T follicular helper cell (primary cell): ENCODE data around the gene TLCD5.

Experiments used
- DNase-seq: peaks from one replicate; pipeline ENCODE4 v3.0.0-alpha.2; 2020; ENCODE audit warnings: low read depth

The TLCD5 gene

DNA sequence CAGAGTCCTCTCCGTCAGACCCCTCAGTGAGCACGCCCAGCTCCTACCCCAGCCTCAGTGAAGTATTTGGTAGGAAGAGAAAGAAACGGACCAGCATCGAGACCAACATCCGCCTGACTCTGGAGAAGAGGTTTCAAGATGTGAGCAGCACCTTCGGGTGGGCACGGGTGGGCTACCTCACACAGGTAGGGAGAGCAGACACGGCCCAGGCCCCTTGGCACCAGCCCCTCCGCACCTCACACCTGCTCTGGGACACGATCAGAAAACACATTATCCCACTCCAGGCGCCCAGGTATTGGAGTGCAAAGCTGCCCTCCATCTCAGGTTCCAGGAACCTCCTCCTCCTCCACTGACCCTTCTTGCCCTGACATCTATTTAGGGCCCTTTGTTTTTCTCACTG lies 17.6 kb upstream of the TLCD5 start:
- no peak for DNase-seq

GRCh38 chr11:120308081-120308480 lies 17.0 kb upstream of the TLCD5 start:
- DNase-seq: no peak

DNA sequence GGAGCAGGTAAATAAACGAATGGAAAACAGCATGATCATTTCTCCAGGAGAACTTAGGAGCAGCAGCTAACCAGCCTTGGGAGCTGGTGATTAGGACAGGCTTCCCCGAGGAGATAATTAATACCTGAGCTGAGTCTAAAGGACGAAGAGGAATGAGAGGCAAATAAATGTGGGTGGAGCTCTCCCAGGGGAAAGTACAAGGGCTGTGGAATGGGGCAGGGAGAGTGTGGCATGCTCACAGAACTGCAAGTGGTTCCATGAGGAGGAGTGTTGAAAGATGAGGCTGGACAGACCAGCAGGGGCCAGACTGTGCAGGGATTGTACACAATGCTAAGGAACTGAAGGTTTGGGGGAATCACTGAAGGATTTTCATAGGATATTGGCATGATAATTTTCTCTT lies 14.2 kb upstream of the TLCD5 start:
- DNase-seq: no peak

GRCh38 chr11:120314861-120315260 lies 10.2 kb upstream of the TLCD5 start:
- no peak for DNase-seq

DNA sequence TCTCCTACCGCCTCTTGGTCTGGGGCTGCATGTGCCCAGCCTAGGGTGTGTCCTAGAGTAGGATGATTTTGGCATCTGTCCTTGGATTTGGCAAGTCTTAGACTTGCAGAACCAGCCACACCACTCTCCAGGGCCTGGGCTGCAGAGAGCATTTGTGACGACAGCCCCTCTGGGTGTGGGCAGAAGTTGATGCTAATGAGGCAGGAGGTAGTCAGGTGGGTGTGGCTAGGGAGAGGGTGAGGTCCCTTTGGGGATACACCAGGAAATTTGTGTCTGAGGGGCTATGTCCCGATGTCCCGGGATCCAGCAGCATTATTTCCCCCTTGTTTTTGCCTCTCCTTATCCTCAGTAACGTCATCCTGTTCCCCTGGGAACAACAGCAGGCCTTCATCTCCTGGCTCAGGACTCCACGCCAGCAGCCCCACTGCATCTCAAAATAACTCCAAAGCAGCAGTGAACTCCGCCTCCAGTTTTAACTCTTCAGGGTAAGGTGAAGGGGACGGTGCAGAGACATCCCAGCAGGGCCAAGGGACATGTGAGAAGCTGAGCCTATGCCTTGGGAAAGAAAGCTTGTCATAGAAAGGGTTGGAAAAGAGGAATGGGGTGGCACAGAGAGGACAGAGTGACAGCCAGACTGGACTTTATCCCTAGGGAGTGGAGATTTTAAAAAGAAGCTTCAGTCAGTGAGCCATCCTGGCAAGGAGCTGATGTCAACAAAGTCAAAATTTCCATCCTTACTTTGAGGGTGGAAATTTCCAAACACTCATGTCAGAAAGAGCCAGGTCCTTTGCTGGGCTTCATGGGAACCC lies 8.0 kb upstream of the TLCD5 start:
- DNase-seq: no peak

- no peak for DNase-seq
Observed at GRCh38 chr11:120317689-120318480, 7.2 kb upstream of the TLCD5 start.

GRCh38 chr11:120318906-120319305 lies 6.2 kb upstream of the TLCD5 start:
- no peak for DNase-seq

GRCh38 chr11:120326228-120326627 lies 1.1 kb downstream of the TLCD5 start:
- no peak for DNase-seq

DNA sequence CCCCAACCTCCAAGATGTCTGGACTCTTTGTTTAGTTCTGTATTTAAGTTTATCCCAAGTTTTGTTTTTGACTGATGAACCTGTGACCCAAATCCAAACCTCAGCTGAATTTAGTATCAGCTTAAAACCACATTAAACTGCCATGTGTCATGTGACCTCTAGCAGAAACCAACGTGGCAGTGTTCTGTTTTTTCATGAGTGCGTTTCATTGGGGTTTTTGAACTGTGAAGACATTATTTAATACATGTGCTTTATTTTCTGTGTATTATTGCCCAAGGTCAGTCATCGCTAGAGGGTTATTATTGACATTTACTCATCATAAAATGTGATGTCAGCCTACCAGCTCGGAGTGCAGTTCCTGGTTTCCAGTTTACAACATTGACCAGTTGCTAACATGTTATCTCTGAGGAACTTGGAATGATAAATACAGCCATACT lies 1.8 kb downstream of the TLCD5 start:
- no peak for DNase-seq

DNA sequence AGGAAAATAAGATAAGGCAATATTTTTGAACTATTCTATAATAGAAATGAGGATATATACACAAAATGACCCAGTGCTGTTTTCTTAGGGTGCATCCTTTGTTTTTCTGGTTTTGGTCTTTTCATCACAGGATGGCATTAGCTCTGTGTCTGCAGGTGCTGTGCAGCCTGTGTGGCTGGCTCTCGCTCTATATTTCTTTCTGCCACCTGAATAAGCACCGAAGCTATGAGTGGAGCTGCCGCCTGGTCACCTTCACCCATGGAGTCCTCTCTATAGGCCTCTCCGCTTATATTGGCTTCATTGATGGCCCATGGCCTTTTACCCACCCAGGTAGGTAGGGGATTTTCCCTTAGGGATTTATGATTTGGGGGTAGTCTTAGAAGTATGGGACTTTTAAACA lies 2.2 kb downstream of the TLCD5 start:
- no peak for DNase-seq

- DNase-seq: no peak
Observed at GRCh38 chr11:120329556-120329955, 4.5 kb downstream of the TLCD5 start.

DNA sequence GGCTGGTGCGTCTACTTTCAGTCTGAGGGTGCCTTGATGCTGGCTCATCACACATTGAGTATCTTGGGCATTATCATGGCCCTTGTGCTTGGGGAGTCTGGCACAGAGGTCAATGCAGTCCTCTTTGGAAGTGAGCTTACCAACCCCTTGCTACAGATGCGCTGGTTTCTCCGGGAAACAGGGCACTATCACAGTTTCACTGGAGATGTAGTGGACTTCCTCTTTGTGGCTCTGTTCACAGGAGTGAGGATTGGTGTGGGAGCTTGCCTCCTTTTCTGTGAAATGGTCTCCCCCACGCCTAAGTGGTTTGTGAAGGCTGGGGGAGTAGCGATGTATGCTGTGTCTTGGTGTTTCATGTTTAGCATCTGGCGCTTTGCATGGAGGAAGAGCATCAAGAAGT lies 4.9 kb downstream of the TLCD5 start:
- DNase-seq: no peak

- no peak for DNase-seq
Observed at GRCh38 chr11:120331301-120331996, 6.3 kb downstream of the TLCD5 start.

GRCh38 chr11:120332822-120333716 lies 8.0 kb downstream of the TLCD5 start:
- no peak for DNase-seq

GRCh38 chr11:120333801-120334200 lies 8.7 kb downstream of the TLCD5 start:
- DNase-seq: no peak

GRCh38 chr11:120334332-120334731 lies 9.2 kb downstream of the TLCD5 start:
- no peak for DNase-seq

GRCh38 chr11:120334894-120335462 lies 9.9 kb downstream of the TLCD5 start:
- DNase-seq: peak; percentile 33

DNA sequence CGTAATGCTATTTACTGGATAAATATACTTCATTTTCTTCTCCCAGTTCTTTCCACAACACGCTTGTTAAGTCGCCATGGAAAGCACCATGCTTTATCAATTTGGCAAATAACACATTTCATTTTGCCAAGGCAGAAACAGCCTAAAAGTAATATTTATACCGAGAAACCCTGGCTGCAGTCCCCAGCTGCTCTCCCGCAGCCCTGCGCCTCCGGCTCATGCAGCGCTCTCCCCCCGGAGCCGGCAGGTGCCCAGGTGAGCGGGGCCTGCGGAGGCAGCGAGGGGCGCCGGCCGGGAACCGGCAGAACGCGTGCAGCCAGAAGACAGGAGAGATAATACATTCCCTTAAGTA lies 10.4 kb downstream of the TLCD5 start:
- DNase-seq: peak; percentile 1

DNA sequence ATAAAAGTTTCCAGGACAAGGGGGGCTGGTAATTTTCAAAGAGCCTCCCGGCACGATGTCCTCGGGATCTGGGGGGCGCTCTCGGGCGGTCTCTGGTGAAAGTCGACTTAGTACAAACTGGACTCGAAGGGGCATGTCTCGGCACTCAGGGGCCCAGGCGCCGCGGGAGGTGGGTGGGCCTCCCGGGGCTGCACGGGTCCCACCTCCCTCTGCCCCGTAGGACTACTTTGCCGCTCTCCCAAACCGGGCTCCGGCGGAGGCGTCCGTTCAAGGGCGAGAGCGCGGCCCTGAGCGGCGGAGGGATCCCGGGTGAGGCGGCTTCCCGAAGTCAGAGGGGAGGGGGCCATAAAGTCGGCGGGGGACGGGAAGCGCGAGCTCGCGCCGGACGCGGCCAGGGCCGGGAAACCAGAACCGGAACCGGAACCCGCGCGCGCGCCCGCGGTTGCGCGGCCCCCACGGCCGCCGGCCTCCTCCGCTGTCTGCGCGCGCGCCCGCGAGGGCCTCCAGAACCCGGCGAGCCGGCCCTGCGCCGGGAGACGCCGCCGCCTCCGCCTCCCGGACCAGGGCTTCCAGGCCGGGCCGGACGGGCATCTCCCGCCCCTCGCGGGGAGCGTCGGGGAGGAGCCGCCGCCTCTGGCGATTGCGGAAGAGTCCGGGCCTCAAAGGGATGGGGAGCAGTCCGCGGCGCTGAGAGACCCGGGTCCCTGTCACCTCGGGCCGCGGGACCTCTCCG lies 11.0 kb downstream of the TLCD5 start, which contains the start of gene ARHGEF12:
Gene ARHGEF12, plus strand, starts transcription at position 506 of the 733 bp plus-strand sequence. CDS start 831 bp downstream, outside the sequence.
- DNase-seq: peak; percentile 35

DNA sequence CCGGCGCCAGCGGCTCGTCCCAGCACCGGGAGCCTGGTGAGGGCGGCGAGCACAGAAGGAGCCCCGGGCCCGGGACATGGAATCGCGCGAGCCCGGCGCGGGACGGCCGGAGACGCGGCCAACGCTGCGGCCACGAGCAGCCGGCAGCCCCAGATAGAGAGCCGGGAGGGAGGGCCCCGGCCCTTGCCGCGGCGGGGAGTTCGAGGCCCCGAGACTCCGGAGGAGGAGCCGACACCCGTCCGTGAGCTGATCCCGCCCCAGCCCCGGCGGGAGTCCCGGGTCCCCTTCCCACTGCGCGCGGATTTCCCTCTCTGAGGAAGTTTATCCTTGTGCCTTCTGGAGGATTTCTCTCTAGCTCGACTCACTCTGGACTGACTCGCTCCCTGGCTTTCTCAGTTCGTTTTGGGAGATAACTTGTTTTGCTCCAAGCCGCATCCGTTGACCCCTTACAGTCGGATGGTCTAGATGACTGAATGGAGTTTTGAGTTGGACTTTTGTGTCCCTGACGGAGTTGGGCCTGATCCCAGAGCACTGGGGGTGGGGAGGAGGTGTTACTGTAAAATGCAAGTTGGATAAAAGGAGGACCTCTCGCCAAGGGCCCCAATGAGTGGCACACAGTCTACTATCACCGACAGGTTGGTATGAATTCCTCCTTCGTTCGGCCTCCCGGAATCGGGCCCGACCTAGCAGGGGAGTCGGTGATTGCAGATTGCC lies 11.7 kb downstream of the TLCD5 start:
- DNase-seq: no peak
